NT2/D1 (cell line): ENCODE data around the gene ATG10.

Source experiments
- YY1 ChIP-seq: IDR thresholded peaks from 2 replicates; pipeline ENCODE4 v1.6.1; 2011; ENCODE audit not compliant: insufficient read length, insufficient read depth
- ZNF274 ChIP-seq: IDR thresholded peaks from 2 replicates; pipeline ENCODE4 v1.6.1; 2011; ENCODE audit warnings: mild to moderate bottlenecking, low read depth, low read length

DNA sequence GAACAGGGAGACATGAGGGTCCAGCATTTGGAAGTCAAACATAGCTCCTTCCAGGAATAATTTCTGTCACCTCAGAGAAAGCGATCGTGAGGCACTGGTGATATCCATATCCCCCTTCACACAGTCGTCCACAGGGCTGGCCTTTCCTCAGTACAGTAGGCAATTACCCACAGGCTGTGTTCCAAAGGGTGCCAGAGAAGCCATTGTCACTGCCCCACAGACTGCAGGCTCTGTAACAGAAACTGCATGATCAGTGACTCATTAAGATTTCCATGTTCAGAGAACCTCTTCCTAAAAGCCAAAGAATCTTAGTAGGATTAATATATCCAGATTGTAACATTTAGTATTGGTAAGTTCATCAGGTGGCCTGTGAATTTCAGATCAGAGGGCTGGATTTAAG lies 178.7 kb downstream of the ATG10 start:
- no peak for TF ChIP-seq YY1
- no peak for TF ChIP-seq ZNF274
